ENCODE data around the gene VSTM2L. TPM values are rescaled to one million over a fixed set of nuclear protein-coding genes. Genes with fewer than 3 reads are reported as not detected.

The VSTM2L gene
- total and polyA plus RNA-seq, 9 of the 15 experiments (the other 6 are each of a cell fraction or from before 2014, with no cell fraction given): not detected

DNA sequence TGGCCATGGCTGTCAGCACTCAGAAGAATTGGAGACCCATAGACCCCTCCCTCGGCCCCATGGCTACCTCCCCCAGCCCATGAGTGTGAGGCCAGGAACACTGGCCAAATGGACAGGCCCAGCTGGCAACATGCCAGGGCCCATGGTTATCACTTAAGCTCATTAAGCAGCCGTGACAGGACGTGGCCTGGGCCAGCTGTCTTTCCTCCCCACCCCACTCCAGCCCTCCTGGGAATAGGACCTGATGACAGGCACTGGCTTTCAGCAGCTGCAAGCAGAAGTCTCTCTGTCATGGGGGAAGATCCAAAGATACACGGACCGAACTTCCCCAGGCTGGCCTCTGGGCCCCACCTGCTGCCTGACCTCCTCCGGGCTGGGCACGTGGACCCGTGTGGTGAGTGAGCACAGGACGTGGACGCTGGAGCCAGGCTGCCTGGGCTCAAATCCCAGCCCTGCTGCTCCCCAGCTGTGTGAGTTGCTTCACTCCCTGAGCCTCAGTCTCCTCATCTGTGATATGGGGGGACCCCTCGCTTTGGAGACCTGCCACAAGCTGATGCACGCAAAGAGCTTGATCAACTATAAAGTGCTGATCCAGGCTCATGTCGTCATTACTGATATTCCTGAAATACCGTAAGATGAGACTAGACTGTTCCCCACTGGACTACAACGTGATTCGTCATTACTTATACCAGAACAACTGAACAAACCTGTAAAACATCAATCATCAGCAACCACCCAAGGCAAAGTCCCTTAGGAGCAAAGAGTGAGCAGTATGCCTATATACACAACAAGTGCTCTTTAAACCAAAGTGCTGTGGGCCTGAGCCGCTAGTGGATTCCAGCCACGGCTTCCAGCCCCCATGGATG, 22.0 kb upstream of the VSTM2L start (continued):
- TF ChIP-seq, protein P1, sequence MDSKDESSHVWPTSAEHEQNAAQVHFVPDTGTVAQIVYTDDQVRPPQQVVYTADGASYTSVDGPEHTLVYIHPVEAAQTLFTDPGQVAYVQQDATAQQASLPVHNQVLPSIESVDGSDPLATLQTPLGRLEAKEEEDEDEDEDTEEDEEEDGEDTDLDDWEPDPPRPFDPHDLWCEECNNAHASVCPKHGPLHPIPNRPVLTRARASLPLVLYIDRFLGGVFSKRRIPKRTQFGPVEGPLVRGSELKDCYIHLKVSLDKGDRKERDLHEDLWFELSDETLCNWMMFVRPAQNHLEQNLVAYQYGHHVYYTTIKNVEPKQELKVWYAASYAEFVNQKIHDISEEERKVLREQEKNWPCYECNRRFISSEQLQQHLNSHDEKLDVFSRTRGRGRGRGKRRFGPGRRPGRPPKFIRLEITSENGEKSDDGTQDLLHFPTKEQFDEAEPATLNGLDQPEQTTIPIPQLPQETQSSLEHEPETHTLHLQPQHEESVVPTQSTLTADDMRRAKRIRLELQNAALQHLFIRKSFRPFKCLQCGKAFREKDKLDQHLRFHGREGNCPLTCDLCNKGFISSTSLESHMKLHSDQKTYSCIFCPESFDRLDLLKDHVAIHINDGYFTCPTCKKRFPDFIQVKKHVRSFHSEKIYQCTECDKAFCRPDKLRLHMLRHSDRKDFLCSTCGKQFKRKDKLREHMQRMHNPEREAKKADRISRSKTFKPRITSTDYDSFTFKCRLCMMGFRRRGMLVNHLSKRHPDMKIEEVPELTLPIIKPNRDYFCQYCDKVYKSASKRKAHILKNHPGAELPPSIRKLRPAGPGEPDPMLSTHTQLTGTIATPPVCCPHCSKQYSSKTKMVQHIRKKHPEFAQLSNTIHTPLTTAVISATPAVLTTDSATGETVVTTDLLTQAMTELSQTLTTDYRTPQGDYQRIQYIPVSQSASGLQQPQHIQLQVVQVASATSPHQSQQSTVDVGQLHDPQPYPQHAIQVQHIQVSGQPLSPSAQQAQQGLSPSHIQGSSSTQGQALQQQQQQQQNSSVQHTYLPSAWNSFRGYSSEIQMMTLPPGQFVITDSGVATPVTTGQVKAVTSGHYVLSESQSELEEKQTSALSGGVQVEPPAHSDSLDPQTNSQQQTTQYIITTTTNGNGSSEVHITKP (IDR thresholded peaks at IDR 0.05; ENCODE audit: partially characterized antibody): no peak
- TF ChIP-seq, protein P2, sequence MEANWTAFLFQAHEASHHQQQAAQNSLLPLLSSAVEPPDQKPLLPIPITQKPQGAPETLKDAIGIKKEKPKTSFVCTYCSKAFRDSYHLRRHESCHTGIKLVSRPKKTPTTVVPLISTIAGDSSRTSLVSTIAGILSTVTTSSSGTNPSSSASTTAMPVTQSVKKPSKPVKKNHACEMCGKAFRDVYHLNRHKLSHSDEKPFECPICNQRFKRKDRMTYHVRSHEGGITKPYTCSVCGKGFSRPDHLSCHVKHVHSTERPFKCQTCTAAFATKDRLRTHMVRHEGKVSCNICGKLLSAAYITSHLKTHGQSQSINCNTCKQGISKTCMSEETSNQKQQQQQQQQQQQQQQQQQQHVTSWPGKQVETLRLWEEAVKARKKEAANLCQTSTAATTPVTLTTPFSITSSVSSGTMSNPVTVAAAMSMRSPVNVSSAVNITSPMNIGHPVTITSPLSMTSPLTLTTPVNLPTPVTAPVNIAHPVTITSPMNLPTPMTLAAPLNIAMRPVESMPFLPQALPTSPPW (CRISPR knock-in tag; IDR thresholded peaks at IDR 0.05): peak; percentile 78
- TF ChIP-seq TCF3 (CRISPR knock-in tag; IDR thresholded peaks at IDR 0.05): peak; percentile 76
- TF ChIP-seq, protein P3, sequence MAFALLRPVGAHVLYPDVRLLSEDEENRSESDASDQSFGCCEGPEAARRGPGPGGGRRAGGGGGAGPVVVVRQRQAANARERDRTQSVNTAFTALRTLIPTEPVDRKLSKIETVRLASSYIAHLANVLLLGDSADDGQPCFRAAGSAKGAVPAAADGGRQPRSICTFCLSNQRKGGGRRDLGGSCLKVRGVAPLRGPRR (CRISPR knock-in tag; IDR thresholded peaks at IDR 0.05): no peak
- no peak for TF ChIP-seq ZNF316 (IDR thresholded peaks at IDR 0.05)
- no peak for TF ChIP-seq ZNF140 (CRISPR knock-in tag; IDR thresholded peaks at IDR 0.05)
- no peak for TF ChIP-seq SRSF9 (IDR thresholded peaks at IDR 0.05; ENCODE audit: borderline replicate concordance, low read depth, low read length)
- TF ChIP-seq, protein P4, sequence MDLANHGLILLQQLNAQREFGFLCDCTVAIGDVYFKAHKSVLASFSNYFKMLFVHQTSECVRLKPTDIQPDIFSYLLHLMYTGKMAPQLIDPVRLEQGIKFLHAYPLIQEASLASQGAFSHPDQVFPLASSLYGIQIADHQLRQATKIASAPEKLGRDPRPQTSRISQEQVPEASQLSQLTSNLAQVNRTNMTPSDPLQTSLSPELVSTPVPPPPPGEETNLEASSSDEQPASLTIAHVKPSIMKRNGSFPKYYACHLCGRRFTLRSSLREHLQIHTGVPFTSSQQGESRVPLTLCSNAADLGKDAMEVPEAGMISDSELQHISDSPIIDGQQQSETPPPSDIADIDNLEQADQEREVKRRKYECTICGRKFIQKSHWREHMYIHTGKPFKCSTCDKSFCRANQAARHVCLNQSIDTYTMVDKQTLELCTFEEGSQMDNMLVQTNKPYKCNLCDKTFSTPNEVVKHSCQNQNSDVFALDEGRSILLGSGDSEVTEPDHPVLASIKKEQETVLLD (IDR thresholded peaks at IDR 0.05): no peak
- 0 out of 2 replicates have a peak, but pooled peaks have one; percentile 27 for TF ChIP-seq KLF16 (IDR thresholded peaks at IDR 0.05)
- TF ChIP-seq, protein P5, sequence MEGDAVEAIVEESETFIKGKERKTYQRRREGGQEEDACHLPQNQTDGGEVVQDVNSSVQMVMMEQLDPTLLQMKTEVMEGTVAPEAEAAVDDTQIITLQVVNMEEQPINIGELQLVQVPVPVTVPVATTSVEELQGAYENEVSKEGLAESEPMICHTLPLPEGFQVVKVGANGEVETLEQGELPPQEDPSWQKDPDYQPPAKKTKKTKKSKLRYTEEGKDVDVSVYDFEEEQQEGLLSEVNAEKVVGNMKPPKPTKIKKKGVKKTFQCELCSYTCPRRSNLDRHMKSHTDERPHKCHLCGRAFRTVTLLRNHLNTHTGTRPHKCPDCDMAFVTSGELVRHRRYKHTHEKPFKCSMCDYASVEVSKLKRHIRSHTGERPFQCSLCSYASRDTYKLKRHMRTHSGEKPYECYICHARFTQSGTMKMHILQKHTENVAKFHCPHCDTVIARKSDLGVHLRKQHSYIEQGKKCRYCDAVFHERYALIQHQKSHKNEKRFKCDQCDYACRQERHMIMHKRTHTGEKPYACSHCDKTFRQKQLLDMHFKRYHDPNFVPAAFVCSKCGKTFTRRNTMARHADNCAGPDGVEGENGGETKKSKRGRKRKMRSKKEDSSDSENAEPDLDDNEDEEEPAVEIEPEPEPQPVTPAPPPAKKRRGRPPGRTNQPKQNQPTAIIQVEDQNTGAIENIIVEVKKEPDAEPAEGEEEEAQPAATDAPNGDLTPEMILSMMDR (IDR thresholded peaks at IDR 0.05 in 2 of 3, conservative IDR thresholded peaks at IDR 0.05 in 1 of 3; ENCODE audit: insufficient read depth in 2 of 3, low read depth in 1 of 3, low read length in 3 of 3): no peak
- TF ChIP-seq PPARD (CRISPR knock-in tag; IDR thresholded peaks at IDR 0.05): no peak
- TF ChIP-seq TEAD2 (tag; IDR thresholded peaks at IDR 0.05): no peak
- peak; percentile 61 for TF ChIP-seq TEAD4 (IDR thresholded peaks at IDR 0.05; ENCODE audit: low read length)
- no peak for TF ChIP-seq TEAD4 (CRISPR knock-in tag; IDR thresholded peaks at IDR 0.05; ENCODE audit: borderline replicate concordance)
- TF ChIP-seq, protein P6, sequence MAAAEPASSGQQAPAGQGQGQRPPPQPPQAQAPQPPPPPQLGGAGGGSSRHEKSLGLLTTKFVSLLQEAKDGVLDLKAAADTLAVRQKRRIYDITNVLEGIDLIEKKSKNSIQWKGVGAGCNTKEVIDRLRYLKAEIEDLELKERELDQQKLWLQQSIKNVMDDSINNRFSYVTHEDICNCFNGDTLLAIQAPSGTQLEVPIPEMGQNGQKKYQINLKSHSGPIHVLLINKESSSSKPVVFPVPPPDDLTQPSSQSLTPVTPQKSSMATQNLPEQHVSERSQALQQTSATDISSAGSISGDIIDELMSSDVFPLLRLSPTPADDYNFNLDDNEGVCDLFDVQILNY (CRISPR knock-in tag; IDR thresholded peaks at IDR 0.05): no peak

Data from K562 (cell line).